ENCODE results near the gene SLC35B3. TPM values are rescaled to one million over a fixed set of nuclear protein-coding genes. Genes with fewer than 3 reads are reported as not detected.

SLC35B3 gene
- total RNA-seq, 1 experiment from 2014 or later = 41.3 TPM

- Mint-ChIP-seq H3K27me3 (ENCODE audit: insufficient read depth, unreplicated experiment) (no peaks in the 10 kb centered on the region), H3K4me3 (ENCODE audit: unreplicated experiment) (peak overlapping the region; percentile 90), H3K27ac (ENCODE audit: unreplicated experiment) (peak overlapping the region; percentile 80), H3K36me3 (ENCODE audit: insufficient read depth, unreplicated experiment) (peaks cover 35% of the 10 kb centered on the region), H3K9me3 (ENCODE audit: unreplicated experiment) (peaks cover 6% of the 10 kb centered on the region), H3K4me1 (ENCODE audit: low read depth, unreplicated experiment) (peaks cover 48% of the 10 kb centered on the region)
- Histone ChIP-seq H3K4me1 (peaks cover 44% of the 10 kb centered on the region), H3K4me3 (ENCODE audit: low read depth, low read length) (no peak overlapping the region), H3K9me3 (no peaks in the 10 kb centered on the region), H3K27me3 (replicated peaks; ENCODE audit: control insufficient read depth, insufficient read depth, low read length) (no peaks in the 10 kb centered on the region), H3K36me3 (ENCODE audit: control insufficient read depth, insufficient read depth, low read length) (no peaks in the 10 kb centered on the region)
- CTCF ChIA-PET = interaction anchor here (1.2 kb wide), 1 partner anchor 219 kb away, joined by 3 read pairs; no protein-coding TSS in a partner anchor
- POLR2A ChIA-PET = interaction anchor here (1.9 kb wide), 1 partner anchor 10 kb away, joined by 5 read pairs; no protein-coding TSS in a partner anchor
- BruUV-seq (replicated peaks) = no TSS peak
- DNase-seq = peak; percentile 69 to 82
- intact Hi-C loops (cut with micrococcal nuclease; ENCODE audit: unreplicated experiment) = no loop called here
- TF ChIP-seq CTCF (IDR thresholded peaks at IDR 0.05; ENCODE audit: insufficient read depth in 1 of 2, low read depth in 1 of 2, low read length in 1 of 2, severe bottlenecking in 1 of 2, unreplicated experiment in 1 of 2) = no peak
These were observed 2.5 kb upstream of the SLC35B3 start for GRCh38 chr6:8437813-8438212.

- Histone ChIP-seq H3K36me3 (ENCODE audit: control insufficient read depth, insufficient read depth, low read length) (no peaks in the 10 kb centered on the region), H3K9me3 (no peaks in the 10 kb centered on the region), H3K27me3 (replicated peaks; ENCODE audit: control insufficient read depth, insufficient read depth, low read length) (no peaks in the 10 kb centered on the region), H3K4me1 (peaks cover 44% of the 10 kb centered on the region), H3K4me3 (ENCODE audit: low read depth, low read length) (peak overlapping the region; percentile 11; the same call in 1 of the 2 replicates)
- no peak for TF ChIP-seq CTCF (IDR thresholded peaks at IDR 0.05; ENCODE audit: insufficient read depth in 1 of 2, low read depth in 1 of 2, low read length in 1 of 2, severe bottlenecking in 1 of 2, unreplicated experiment in 1 of 2)
- no TSS peak for BruUV-seq (replicated peaks)
- DNase-seq = no peak
- Mint-ChIP-seq H3K4me1 (ENCODE audit: low read depth, unreplicated experiment) (peaks cover 45% of the 10 kb centered on the region), H3K27ac (ENCODE audit: unreplicated experiment) (peak overlapping the region; percentile 42), H3K9me3 (ENCODE audit: unreplicated experiment) (no peaks in the 10 kb centered on the region), H3K36me3 (ENCODE audit: insufficient read depth, unreplicated experiment) (peaks cover 30% of the 10 kb centered on the region), H3K4me3 (ENCODE audit: unreplicated experiment) (peak overlapping the region; percentile 90), H3K27me3 (ENCODE audit: insufficient read depth, unreplicated experiment) (no peaks in the 10 kb centered on the region)
- POLR2A ChIA-PET = interaction anchor here (1.9 kb wide), 1 partner anchor 11 kb away, joined by 5 read pairs; no protein-coding TSS in a partner anchor
- intact Hi-C loops (cut with micrococcal nuclease; ENCODE audit: unreplicated experiment) = no loop called here
- CTCF ChIA-PET = interaction anchor here (0.6 to 1.2 kb wide), 3 partner anchors 9 to 219 kb away, joined by 3 to 8 read pairs (median 4); no protein-coding TSS in a partner anchor
These were observed 1.6 kb upstream of the SLC35B3 start for GRCh38 chr6:8436966-8437365.

- Mint-ChIP-seq H3K27me3 (ENCODE audit: insufficient read depth, unreplicated experiment) (no peaks in the 10 kb centered on the region), H3K9me3 (ENCODE audit: unreplicated experiment) (no peaks in the 10 kb centered on the region), H3K27ac (ENCODE audit: unreplicated experiment) (peak overlapping the region; percentile 89), H3K4me3 (ENCODE audit: unreplicated experiment) (peak overlapping the region; percentile 90), H3K4me1 (ENCODE audit: low read depth, unreplicated experiment) (peaks cover 48% of the 10 kb centered on the region), H3K36me3 (ENCODE audit: insufficient read depth, unreplicated experiment) (peaks cover 35% of the 10 kb centered on the region)
- DNase-seq = no peak
- ChIA-PET CTCF (no interaction called here), POLR2A (no interaction called here)
- intact Hi-C loops (cut with micrococcal nuclease; ENCODE audit: unreplicated experiment) = loop anchor here (1.0 kb wide), 1 partner anchor 10 kb away; no protein-coding TSS in a partner anchor
- H3K36me3 ChIP-seq (ENCODE audit: control insufficient read depth, insufficient read depth, low read length) = no peaks in the 10 kb centered on the region
- H3K4me3 ChIP-seq (ENCODE audit: low read depth, low read length) = peak overlapping the region; percentile 100
- peaks cover 49% of the 10 kb centered on the region for H3K4me1 ChIP-seq
- no peak for TF ChIP-seq CTCF (IDR thresholded peaks at IDR 0.05; ENCODE audit: insufficient read depth in 1 of 2, low read depth in 1 of 2, low read length in 1 of 2, severe bottlenecking in 1 of 2, unreplicated experiment in 1 of 2)
- TSS peak; percentile 83 for BruUV-seq (replicated peaks)
- no peaks in the 10 kb centered on the region for H3K9me3 ChIP-seq
- H3K27me3 ChIP-seq (replicated peaks; ENCODE audit: control insufficient read depth, insufficient read depth, low read length) = no peaks in the 10 kb centered on the region
These were observed 462 bp upstream of the SLC35B3 start for GRCh38 chr6:8435845-8436168.
